Dermis lymphatic vessel endothelial cell (primary cell): ENCODE measurements around the gene HOXA10. TPM values are rescaled to one million over a fixed set of nuclear protein-coding genes. Genes with fewer than 3 reads are reported as not detected.

ENCODE experiments used
- total RNA-seq: library from RNA; depleted of rRNA; stranded (reverse); fragments of >200 nt; gene quantifications from 2 replicates; pipeline ENCODE4 v1.2.1, GENCODE V29; 2014

The HOXA10 gene
- 1.0 and 1.8 TPM in 2 replicates for total RNA-seq

GRCh38 chr7:27173956-27174873 lies at the start of gene HOXA10:
Gene HOXA10 (minus strand): TSS chr7:27174320. CDS start chr7:27174306, 14 bp downstream.

GRCh38 chr7:27199849-27200760 lies 26.0 kb upstream of the HOXA10 start, which contains the start of gene HOXA13:
Gene HOXA13 (minus strand): TSS chr7:27200091. CDS start chr7:27200077, 14 bp downstream.

GRCh38 chr7:27185013-27185853 lies 11.1 kb upstream of the HOXA10 start, which contains the start of gene HOXA11:
Gene HOXA11 (minus strand): TSS chr7:27185232. CDS start chr7:27185144, 88 bp downstream.

GRCh38 chr7:27165089-27165995 lies 8.8 kb downstream of the HOXA10 start, which contains the start of gene HOXA9:
Gene HOXA9 (minus strand): TSS chr7:27165537. CDS start chr7:27165457, 80 bp downstream.

GRCh38 chr7:27156508-27156898 lies 17.6 kb downstream of the HOXA10 start, which contains the start of gene HOXA7:
Gene HOXA7 (minus strand): TSS chr7:27156675. CDS start chr7:27156545, 130 bp downstream.

GRCh38 chr7:27151931-27152815 lies 21.9 kb downstream of the HOXA10 start, which contains the start of gene HOXA3:
Gene HOXA3 (minus strand): TSS chr7:27152583. CDS start chr7:27110640, 41,943 bp downstream.

GRCh38 chr7:27147199-27148030 lies 26.7 kb downstream of the HOXA10 start, which contains the start of gene HOXA6:
Gene HOXA6 (minus strand): TSS chr7:27147774. CDS start chr7:27147749, 25 bp downstream.

GRCh38 chr7:27143023-27143949 lies 30.8 kb downstream of the HOXA10 start, which contains the start of gene HOXA5:
Gene HOXA5 (minus strand): TSS chr7:27143681. CDS start chr7:27143607, 74 bp downstream.

GRCh38 chr7:27130540-27131389 lies 43.4 kb downstream of the HOXA10 start, which contains the start of gene HOXA4:
Gene HOXA4 (minus strand): TSS chr7:27130757. CDS start chr7:27130733, 24 bp downstream.

Other genes starting within 250 kb of the HOXA10 start
- 0.43 and 0.65 TPM in 2 replicates for gene HOXA1, start 78.3 kb downstream of the HOXA10 start, total RNA-seq
- 0.11 and 0.43 TPM in 2 replicates for gene HOXA2, start 71.6 kb downstream of the HOXA10 start, total RNA-seq
- 0.43 and 0.65 TPM in 2 replicates for gene HOXA4, start 43.6 kb downstream of the HOXA10 start, total RNA-seq
- 2.3 and 10.7 TPM in 2 replicates for gene HOXA5, start 30.6 kb downstream of the HOXA10 start, total RNA-seq
- 1.8 and 2.7 TPM in 2 replicates for gene HOXA6, start 26.5 kb downstream of the HOXA10 start, total RNA-seq
- 2.8 and 5.4 TPM in 2 replicates for gene HOXA3, start 21.7 kb downstream of the HOXA10 start, total RNA-seq
- 1.4 and 2.5 TPM in 2 replicates for gene HOXA7, start 17.6 kb downstream of the HOXA10 start, total RNA-seq
- 2.6 and 3.8 TPM in 2 replicates for gene HOXA9, start 8.8 kb downstream of the HOXA10 start, total RNA-seq
- 0.09 and 0.11 TPM in 2 replicates for gene HOXA11, start 10.9 kb upstream of the HOXA10 start, total RNA-seq
- not detected in 2 replicates for gene HOXA13, start 25.8 kb upstream of the HOXA10 start, total RNA-seq
- not detected in 2 replicates for gene EVX1, start 68.5 kb upstream of the HOXA10 start, total RNA-seq